ENCODE measurements around the gene SORCS3.

The SORCS3 gene

GRCh38 chr10:104811166-104811565, 170.1 kb downstream of the SORCS3 start:
- H3K4me3 ChIP-seq (ENCODE audit: low read length) = no peak overlapping the region
- H3K27ac ChIP-seq (ENCODE audit: low read length) = no peak overlapping the region
- H3K4me2 ChIP-seq (ENCODE audit: low read depth, low read length) = no peak overlapping the region
- no peaks in the 10 kb centered on the region for H3K9me3 ChIP-seq (replicated peaks; ENCODE audit: insufficient read depth, low read length)
- TF ChIP-seq CTCF (IDR thresholded peaks at IDR 0.05; ENCODE audit: low read length) (no peak), EZH2 (optimal IDR thresholded peaks at IDR 0.05; ENCODE audit: low read depth, low read length) (no peak), EZH2phosphoT487 (IDR thresholded peaks at IDR 0.05; ENCODE audit: low read length) (no peak)
- H4K20me1 ChIP-seq (ENCODE audit: insufficient read depth, low read length) = no peaks in the 10 kb centered on the region
- no peak for DNase-seq
- H3F3A ChIP-seq (ENCODE audit: insufficient read depth, low read length) = no peaks in the 10 kb centered on the region
- H3K9ac ChIP-seq (ENCODE audit: low read length) = no peak overlapping the region
- no peaks in the 10 kb centered on the region for H3K79me2 ChIP-seq (ENCODE audit: low read length)
- no peaks in the 10 kb centered on the region for H3K9me2 ChIP-seq (replicated peaks; ENCODE audit: insufficient read depth, low read length)
- H2AFZ ChIP-seq (ENCODE audit: low read length) = no peak overlapping the region
- peaks cover 13% of the 10 kb centered on the region for H3K4me1 ChIP-seq (ENCODE audit: low read length)
- no peaks in the 10 kb centered on the region for H3K36me3 ChIP-seq (replicated peaks; ENCODE audit: insufficient read depth, low read length)
- no peaks in the 10 kb centered on the region for H3K27me3 ChIP-seq (replicated peaks; ENCODE audit: insufficient read depth, low read length)

- Histone ChIP-seq H3F3A (ENCODE audit: insufficient read depth, low read length) (no peaks in the 10 kb centered on the region), H4K20me1 (ENCODE audit: insufficient read depth, low read length) (no peaks in the 10 kb centered on the region), H2AFZ (ENCODE audit: low read length) (no peak overlapping the region), H3K4me3 (ENCODE audit: low read length) (no peak overlapping the region), H3K9me3 (replicated peaks; ENCODE audit: insufficient read depth, low read length) (no peaks in the 10 kb centered on the region), H3K9me2 (replicated peaks; ENCODE audit: insufficient read depth, low read length) (no peaks in the 10 kb centered on the region), H3K36me3 (replicated peaks; ENCODE audit: insufficient read depth, low read length) (no peaks in the 10 kb centered on the region), H3K79me2 (ENCODE audit: low read length) (no peaks in the 10 kb centered on the region), H3K4me2 (ENCODE audit: low read depth, low read length) (no peak overlapping the region), H3K9ac (ENCODE audit: low read length) (no peak overlapping the region), H3K27ac (ENCODE audit: low read length) (no peak overlapping the region), H3K4me1 (ENCODE audit: low read length) (no peaks in the 10 kb centered on the region), H3K27me3 (replicated peaks; ENCODE audit: insufficient read depth, low read length) (no peaks in the 10 kb centered on the region)
- DNase-seq = no peak
- TF ChIP-seq CTCF (IDR thresholded peaks at IDR 0.05; ENCODE audit: low read length) (no peak), EZH2phosphoT487 (IDR thresholded peaks at IDR 0.05; ENCODE audit: low read length) (no peak), EZH2 (optimal IDR thresholded peaks at IDR 0.05; ENCODE audit: low read depth, low read length) (no peak)
Measured at GRCh38 chr10:104816501-104816900, 175.4 kb downstream of the SORCS3 start.

- Histone ChIP-seq H4K20me1 (ENCODE audit: insufficient read depth, low read length) (no peaks in the 10 kb centered on the region), H3K36me3 (replicated peaks; ENCODE audit: insufficient read depth, low read length) (no peaks in the 10 kb centered on the region), H3K4me2 (ENCODE audit: low read depth, low read length) (no peak overlapping the region), H3K9me3 (replicated peaks; ENCODE audit: insufficient read depth, low read length) (no peaks in the 10 kb centered on the region), H3K27me3 (replicated peaks; ENCODE audit: insufficient read depth, low read length) (no peaks in the 10 kb centered on the region), H2AFZ (ENCODE audit: low read length) (no peak overlapping the region), H3F3A (ENCODE audit: insufficient read depth, low read length) (no peaks in the 10 kb centered on the region), H3K9ac (ENCODE audit: low read length) (no peak overlapping the region), H3K27ac (ENCODE audit: low read length) (no peak overlapping the region), H3K4me1 (ENCODE audit: low read length) (no peaks in the 10 kb centered on the region), H3K9me2 (replicated peaks; ENCODE audit: insufficient read depth, low read length) (no peaks in the 10 kb centered on the region), H3K79me2 (ENCODE audit: low read length) (no peaks in the 10 kb centered on the region), H3K4me3 (ENCODE audit: low read length) (no peak overlapping the region)
- no peak for DNase-seq
- TF ChIP-seq EZH2 (optimal IDR thresholded peaks at IDR 0.05; ENCODE audit: low read depth, low read length) = no peak
- no peak for TF ChIP-seq EZH2phosphoT487 (IDR thresholded peaks at IDR 0.05; ENCODE audit: low read length)
Measured at GRCh38 chr10:104819731-104820130, 178.6 kb downstream of the SORCS3 start.

- Histone ChIP-seq H3F3A (ENCODE audit: insufficient read depth, low read length) (no peaks in the 10 kb centered on the region), H3K4me2 (ENCODE audit: low read depth, low read length) (no peak overlapping the region), H2AFZ (ENCODE audit: low read length) (no peak overlapping the region), H3K27ac (ENCODE audit: low read length) (no peak overlapping the region), H3K27me3 (replicated peaks; ENCODE audit: insufficient read depth, low read length) (no peaks in the 10 kb centered on the region), H3K9ac (ENCODE audit: low read length) (no peak overlapping the region), H4K20me1 (ENCODE audit: insufficient read depth, low read length) (no peaks in the 10 kb centered on the region), H3K4me3 (ENCODE audit: low read length) (no peak overlapping the region), H3K9me3 (replicated peaks; ENCODE audit: insufficient read depth, low read length) (no peaks in the 10 kb centered on the region), H3K79me2 (ENCODE audit: low read length) (no peaks in the 10 kb centered on the region), H3K4me1 (ENCODE audit: low read length) (no peaks in the 10 kb centered on the region), H3K36me3 (replicated peaks; ENCODE audit: insufficient read depth, low read length) (no peaks in the 10 kb centered on the region), H3K9me2 (replicated peaks; ENCODE audit: insufficient read depth, low read length) (no peaks in the 10 kb centered on the region)
- no peak for TF ChIP-seq EZH2 (optimal IDR thresholded peaks at IDR 0.05; ENCODE audit: low read depth, low read length)
- TF ChIP-seq CTCF (IDR thresholded peaks at IDR 0.05; ENCODE audit: low read length) = no peak
- TF ChIP-seq EZH2phosphoT487 (IDR thresholded peaks at IDR 0.05; ENCODE audit: low read length) = no peak
- no peak for DNase-seq
Measured at GRCh38 chr10:104822088-104822487, 181.0 kb downstream of the SORCS3 start.

All from MM.1S (cell line).